Upper lobe of right lung (tissue), 1 donor: ENCODE measurements around the gene PRDM16. TPM values are rescaled to one million over a fixed set of nuclear protein-coding genes. Genes with fewer than 3 reads are reported as not detected.

ENCODE experiments used
- ATAC-seq: fragments of 200-7000 bp; cut with Tn5 transposase; one replicate; pipeline ENCODE4 v1.9.1; 2020; ENCODE audit warnings: mild to moderate bottlenecking, moderate library complexity
- DNase-seq: peaks from one replicate; pipeline ENCODE4 v3.0.0-alpha.2; 2020
- H3K27ac ChIP-seq: fragments of 200-600 bp; one replicate; pipeline ENCODE4 v1.8.0; 2022
- H3K27me3 ChIP-seq: fragments of 200-600 bp; one replicate; pipeline ENCODE4 v1.8.0; 2022; ENCODE audit warnings: mild to moderate bottlenecking
- H3K36me3 ChIP-seq: fragments of 200-600 bp; one replicate; pipeline ENCODE4 v1.8.0; 2022
- H3K4me1 ChIP-seq: fragments of 200-600 bp; one replicate; pipeline ENCODE4 v1.8.0; 2022
- H3K4me3 ChIP-seq: fragments of 200-600 bp; one replicate; pipeline ENCODE4 v1.8.0; 2022; ENCODE audit warnings: mild to moderate bottlenecking
- H3K9me3 ChIP-seq: fragments of 200-600 bp; one replicate; pipeline ENCODE4 v1.8.0; 2022
- CTCF ChIP-seq: fragments of 200-600 bp; IDR thresholded peaks from one replicate; pipeline ENCODE4 v1.8.0; 2022; ENCODE audit warnings: antibody characterized with exemption
- intact Hi-C: fragments of 100-400 bp; cut with DNase I; formaldehyde crosslinking; loops from one replicate; pipeline ENCODE4 v1.11.0; 2022
- total RNA-seq: library from RNA; stranded (reverse); fragmentation: NEBNext Ultra II Directional; extraction: Animal tissue kit (Norgen Biotek cat#: 25700); gene quantifications from one replicate; pipeline ENCODE4 v1.2.1, GENCODE V29; 2021
- donor health status: DM: no; HTN: yes; CAD: no; lungs with severe emphysema.

Gene PRDM16
- total RNA-seq, 1 donor from 2014 or later = 21.0 TPM

- no peak for TF ChIP-seq CTCF
- H3K4me1 ChIP-seq = no peaks in the 10 kb centered on the region
- no peak overlapping the region for H3K4me3 ChIP-seq
- no peaks in the 10 kb centered on the region for H3K9me3 ChIP-seq
- ATAC-seq (no peak), DNase-seq (no peak)
- intact Hi-C loops = no loop called here
- H3K27ac ChIP-seq = no peak overlapping the region
- no peaks in the 10 kb centered on the region for H3K36me3 ChIP-seq
- H3K27me3 ChIP-seq = no peaks in the 10 kb centered on the region
Observed at GRCh38 chr1:3403011-3403345, 334.0 kb downstream of the PRDM16 start.

- no peaks in the 10 kb centered on the region for H3K27me3 ChIP-seq
- no peaks in the 10 kb centered on the region for H3K9me3 ChIP-seq
- intact Hi-C loops = no loop called here
- ATAC-seq (no peak), DNase-seq (no peak)
- H3K4me1 ChIP-seq = no peaks in the 10 kb centered on the region
- H3K36me3 ChIP-seq = no peaks in the 10 kb centered on the region
- peak; percentile 8 for TF ChIP-seq CTCF
- no peak overlapping the region for H3K4me3 ChIP-seq
- no peak overlapping the region for H3K27ac ChIP-seq
Observed at GRCh38 chr1:3403388-3404231, 334.6 kb downstream of the PRDM16 start.

GRCh38 chr1:3404301-3404700 lies 335.3 kb downstream of the PRDM16 start:
- Histone ChIP-seq H3K27ac (no peak overlapping the region), H3K4me3 (no peak overlapping the region), H3K9me3 (no peaks in the 10 kb centered on the region), H3K27me3 (no peaks in the 10 kb centered on the region), H3K36me3 (no peaks in the 10 kb centered on the region), H3K4me1 (no peaks in the 10 kb centered on the region)
- no peak for TF ChIP-seq CTCF
- no peak for ATAC-seq
- DNase-seq = no peak
- intact Hi-C loops = no loop called here

GRCh38 chr1:3404801-3405200 lies 335.8 kb downstream of the PRDM16 start:
- Histone ChIP-seq H3K36me3 (no peaks in the 10 kb centered on the region), H3K9me3 (no peaks in the 10 kb centered on the region), H3K4me1 (no peaks in the 10 kb centered on the region), H3K27me3 (no peaks in the 10 kb centered on the region), H3K4me3 (no peak overlapping the region), H3K27ac (no peak overlapping the region)
- no peak for ATAC-seq
- no peak for TF ChIP-seq CTCF
- intact Hi-C loops = no loop called here
- DNase-seq = no peak

GRCh38 chr1:3405491-3405890 lies 336.5 kb downstream of the PRDM16 start:
- intact Hi-C loops = no loop called here
- DNase-seq = no peak

More at GRCh38 chr1:3405491-3405890, 336.5 kb downstream of the PRDM16 start:
- ATAC-seq = no peak
- Histone ChIP-seq H3K4me1 (no peaks in the 10 kb centered on the region), H3K27me3 (no peaks in the 10 kb centered on the region), H3K4me3 (no peak overlapping the region), H3K27ac (no peak overlapping the region), H3K9me3 (no peaks in the 10 kb centered on the region), H3K36me3 (no peaks in the 10 kb centered on the region)
- no peak for TF ChIP-seq CTCF
